GM20000 (cell line): Measurements from ENCODE around the gene SELENOM.
"Not testable (repeated sequence)": the region's sequence is repeated elsewhere in the genome, so short reads cannot be mapped to it uniquely, and the experiment has no call there.

Experiments
- DNase-seq: peaks from one replicate; pipeline ENCODE4 v3.0.0; 2012; ENCODE audit warnings: low spot score
- TF ChIP-seq, protein P1 (sequence below): IDR thresholded peaks from 2 replicates; pipeline ENCODE4 v1.5.1; 2012; ENCODE audit warnings: mild to moderate bottlenecking, control low read depth; ENCODE audit errors: extremely low read depth, missing control alignments

The SELENOM gene

GRCh38 chr22:31080164-31080847 is 27.1 kb downstream of the SELENOM start:
- peak; percentile 26 for DNase-seq
- TF ChIP-seq, protein P1, sequence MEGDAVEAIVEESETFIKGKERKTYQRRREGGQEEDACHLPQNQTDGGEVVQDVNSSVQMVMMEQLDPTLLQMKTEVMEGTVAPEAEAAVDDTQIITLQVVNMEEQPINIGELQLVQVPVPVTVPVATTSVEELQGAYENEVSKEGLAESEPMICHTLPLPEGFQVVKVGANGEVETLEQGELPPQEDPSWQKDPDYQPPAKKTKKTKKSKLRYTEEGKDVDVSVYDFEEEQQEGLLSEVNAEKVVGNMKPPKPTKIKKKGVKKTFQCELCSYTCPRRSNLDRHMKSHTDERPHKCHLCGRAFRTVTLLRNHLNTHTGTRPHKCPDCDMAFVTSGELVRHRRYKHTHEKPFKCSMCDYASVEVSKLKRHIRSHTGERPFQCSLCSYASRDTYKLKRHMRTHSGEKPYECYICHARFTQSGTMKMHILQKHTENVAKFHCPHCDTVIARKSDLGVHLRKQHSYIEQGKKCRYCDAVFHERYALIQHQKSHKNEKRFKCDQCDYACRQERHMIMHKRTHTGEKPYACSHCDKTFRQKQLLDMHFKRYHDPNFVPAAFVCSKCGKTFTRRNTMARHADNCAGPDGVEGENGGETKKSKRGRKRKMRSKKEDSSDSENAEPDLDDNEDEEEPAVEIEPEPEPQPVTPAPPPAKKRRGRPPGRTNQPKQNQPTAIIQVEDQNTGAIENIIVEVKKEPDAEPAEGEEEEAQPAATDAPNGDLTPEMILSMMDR, result no peak

GRCh38 chr22:31079095-31079642 is 28.2 kb downstream of the SELENOM start:
- TF ChIP-seq, protein P1, result no peak
- DNase-seq, result no peak

GRCh38 chr22:31078389-31078788 is 29.0 kb downstream of the SELENOM start:
- DNase-seq, result not testable (repeated sequence)

DNA sequence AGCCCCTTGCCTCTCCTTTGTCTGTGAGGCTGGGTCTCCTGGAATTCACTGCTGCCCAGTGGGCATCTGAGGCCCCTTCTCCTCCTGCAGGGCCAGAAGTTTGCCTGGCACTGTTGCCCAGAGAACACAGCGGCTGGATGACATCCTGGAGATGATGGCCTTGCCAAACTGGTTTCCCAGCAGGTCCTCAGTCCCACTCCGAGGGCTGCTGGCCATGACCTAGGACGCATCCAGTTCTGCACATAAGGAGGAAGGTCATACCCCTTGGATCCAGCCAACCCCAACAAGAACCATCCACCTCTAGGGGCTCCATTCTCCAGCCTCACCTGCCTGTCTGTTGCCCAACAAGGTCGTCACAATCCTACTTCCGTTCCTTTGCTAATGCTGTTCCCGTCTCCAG is 29.7 kb downstream of the SELENOM start:
- TF ChIP-seq, protein P1, result no peak
- DNase-seq, result no peak

DNA sequence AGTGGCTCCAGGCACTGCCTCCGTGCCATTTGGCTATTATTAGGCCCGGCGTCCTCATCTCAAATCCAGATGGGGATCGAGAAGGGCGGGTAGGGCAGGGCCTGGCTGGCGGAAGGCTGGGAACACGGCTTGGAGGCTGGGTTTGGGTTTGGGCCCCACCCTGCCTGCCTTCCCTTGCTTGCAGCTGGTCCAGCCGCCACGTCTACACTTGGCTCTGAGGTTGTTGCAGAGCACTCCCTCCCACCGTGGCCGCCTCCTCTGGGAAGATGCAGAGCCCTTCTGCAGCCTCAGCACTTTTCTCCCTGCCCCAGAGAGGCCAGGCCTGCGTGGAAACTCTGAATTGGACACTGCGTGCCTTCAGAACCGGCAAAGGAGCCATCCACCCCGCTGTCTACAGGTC is 31.4 kb downstream of the SELENOM start:
- TF ChIP-seq, protein P1, result no peak

GRCh38 chr22:31073545-31074145 is 33.7 kb downstream of the SELENOM start:
- DNase-seq, result not testable (repeated sequence)

More for the DNA sequence above, 31.4 kb downstream of the SELENOM start:
- no peak for DNase-seq

- not testable (repeated sequence) for DNase-seq
These were observed 34.2 kb downstream of the SELENOM start for GRCh38 chr22:31073125-31073524.

DNA sequence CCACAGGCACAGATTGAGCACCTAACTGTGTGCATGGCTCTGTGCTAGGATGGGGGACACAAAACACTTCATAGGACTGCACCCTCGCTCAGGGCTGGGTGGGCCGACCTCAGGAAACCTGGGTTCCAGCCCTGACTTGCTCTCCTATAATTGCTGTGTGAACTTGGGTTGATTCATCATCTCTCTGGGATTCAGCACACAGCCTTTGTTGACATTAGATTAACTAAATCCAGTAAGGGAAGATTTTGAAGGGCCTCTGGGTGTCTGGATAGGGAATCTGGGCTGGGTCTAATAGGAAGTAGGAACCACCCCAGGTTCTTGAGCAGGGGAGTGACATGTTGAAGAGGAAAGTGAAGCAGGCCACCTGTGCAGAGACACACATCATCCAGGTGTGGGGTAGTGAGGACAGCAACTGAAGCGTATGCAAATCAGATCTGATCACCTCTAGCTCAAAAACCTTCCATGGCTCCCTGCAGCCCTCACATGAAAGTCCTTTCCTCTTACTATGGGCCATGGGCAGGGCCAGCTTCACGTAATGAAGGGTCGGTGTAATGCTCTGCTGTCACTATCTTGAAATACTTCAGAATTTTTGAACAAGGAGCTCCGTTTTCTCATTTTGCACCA is 37.6 kb downstream of the SELENOM start:
- not testable (repeated sequence) for DNase-seq

DNA sequence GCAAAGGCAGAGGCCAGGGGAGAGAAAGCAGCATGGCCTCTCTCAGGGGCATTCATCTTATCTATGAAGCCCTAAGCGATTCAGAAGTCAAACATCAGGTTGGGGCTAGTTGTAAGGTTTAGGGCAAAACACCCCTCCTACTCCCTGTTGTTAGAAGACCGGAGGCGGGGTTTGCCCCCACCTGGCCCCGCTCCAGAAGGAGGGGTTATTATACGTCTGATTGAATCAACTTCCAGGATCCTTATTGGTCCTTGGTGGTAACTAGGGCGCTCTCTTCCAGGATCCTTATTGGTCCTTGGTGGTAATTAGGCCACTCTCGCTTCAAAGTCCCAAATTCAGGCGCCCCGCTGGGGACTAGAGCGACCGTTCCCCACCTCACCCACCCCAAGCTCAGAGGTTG is 38.4 kb downstream of the SELENOM start:
- DNase-seq, result no peak
- TF ChIP-seq, protein P1, result no peak
